Breast epithelium (tissue), 3 donors: Measurements from ENCODE around the gene SETD4.

Experiments
- CTCF ChIP-seq, 3 donors: fragments of 450-650 bp; IDR thresholded peaks; one replicate each; pipeline ENCODE4 v1.5.1; 2016 to 2017; ENCODE audit warnings: antibody characterized with exemption in 3 of 3, mild to moderate bottlenecking in 3 of 3, moderate library complexity in 3 of 3
- POLR2AphosphoS5 ChIP-seq, 3 donors: sonication (generic); formaldehyde crosslinking; IDR thresholded peaks; one replicate each; pipeline ENCODE4 v1.6.1; 2017; ENCODE audit warnings: antibody characterized with exemption in 3 of 3

- TF ChIP-seq CTCF (IDR thresholded peaks at IDR 0.05): no peak
- no peak for TF ChIP-seq POLR2AphosphoS5 (IDR thresholded peaks at IDR 0.05)
These were observed 24.9 kb downstream of the SETD4 start for GRCh38 chr21:36035381-36035791.
